ENCODE data around the gene SPARCL1. TPM values are rescaled to one million over a fixed set of nuclear protein-coding genes. Genes with fewer than 3 reads are reported as not detected.
"Not testable (repeated sequence)": the region's sequence is repeated elsewhere in the genome, so short reads cannot be mapped to it uniquely, and the experiment has no call there.

The SPARCL1 gene
- total RNA-seq, 1 donor, result not detected

- Histone ChIP-seq H3K4me3 (ENCODE audit: low read length) (no peak overlapping the region), H3K9me3 (ENCODE audit: low read depth, low read length) (no peaks in the 10 kb centered on the region), H3K4me1 (ENCODE audit: insufficient read depth, low read length) (no peaks in the 10 kb centered on the region), H3K27me3 (ENCODE audit: insufficient read depth, low read length) (no peaks in the 10 kb centered on the region)
Measured at GRCh38 chr4:87461281-87461700, 67.9 kb downstream of the SPARCL1 start.

- Histone ChIP-seq H3K9me3 (ENCODE audit: low read depth, low read length) (no peaks in the 10 kb centered on the region), H3K27me3 (ENCODE audit: insufficient read depth, low read length) (no peaks in the 10 kb centered on the region), H3K4me3 (ENCODE audit: low read length) (no peak overlapping the region), H3K4me1 (ENCODE audit: insufficient read depth, low read length) (no peaks in the 10 kb centered on the region)
Measured at GRCh38 chr4:87458913-87459312, 70.3 kb downstream of the SPARCL1 start.

- H3K4me1 ChIP-seq (ENCODE audit: insufficient read depth, low read length), result no peaks in the 10 kb centered on the region
- H3K4me3 ChIP-seq (ENCODE audit: low read length), result no peak overlapping the region
- H3K9me3 ChIP-seq (ENCODE audit: low read depth, low read length), result no peaks in the 10 kb centered on the region
- H3K27me3 ChIP-seq (ENCODE audit: insufficient read depth, low read length), result no peaks in the 10 kb centered on the region
Measured at GRCh38 chr4:87451537-87451936, 77.6 kb downstream of the SPARCL1 start.

- H3K27me3 ChIP-seq (ENCODE audit: insufficient read depth, low read length); H3K4me1 ChIP-seq (ENCODE audit: insufficient read depth, low read length); H3K4me3 ChIP-seq (ENCODE audit: low read length); H3K9me3 ChIP-seq (ENCODE audit: low read depth, low read length): not testable (repeated sequence)
Measured at GRCh38 chr4:87446375-87446774, 82.8 kb downstream of the SPARCL1 start.

- Histone ChIP-seq H3K4me1 (ENCODE audit: insufficient read depth, low read length) (no peaks in the 10 kb centered on the region), H3K4me3 (ENCODE audit: low read length) (no peak overlapping the region), H3K9me3 (ENCODE audit: low read depth, low read length) (no peaks in the 10 kb centered on the region), H3K27me3 (ENCODE audit: insufficient read depth, low read length) (no peaks in the 10 kb centered on the region)
Measured at GRCh38 chr4:87445964-87446363, 83.2 kb downstream of the SPARCL1 start.

- no peaks in the 10 kb centered on the region for H3K9me3 ChIP-seq (ENCODE audit: low read depth, low read length)
Measured at GRCh38 chr4:87444741-87445140, 84.4 kb downstream of the SPARCL1 start.

GRCh38 chr4:87442889-87443288 is 86.3 kb downstream of the SPARCL1 start:
- Histone ChIP-seq H3K4me3 (ENCODE audit: low read length) (no peak overlapping the region), H3K4me1 (ENCODE audit: insufficient read depth, low read length) (no peaks in the 10 kb centered on the region), H3K9me3 (ENCODE audit: low read depth, low read length) (no peaks in the 10 kb centered on the region), H3K27me3 (ENCODE audit: insufficient read depth, low read length) (no peaks in the 10 kb centered on the region)

More at GRCh38 chr4:87444741-87445140, 84.4 kb downstream of the SPARCL1 start:
- no peaks in the 10 kb centered on the region for H3K4me1 ChIP-seq (ENCODE audit: insufficient read depth, low read length)
- no peaks in the 10 kb centered on the region for H3K27me3 ChIP-seq (ENCODE audit: insufficient read depth, low read length)
- H3K4me3 ChIP-seq (ENCODE audit: low read length), result no peak overlapping the region

- Histone ChIP-seq H3K27me3 (ENCODE audit: insufficient read depth, low read length) (no peaks in the 10 kb centered on the region), H3K4me1 (ENCODE audit: insufficient read depth, low read length) (no peaks in the 10 kb centered on the region), H3K9me3 (ENCODE audit: low read depth, low read length) (no peaks in the 10 kb centered on the region), H3K4me3 (ENCODE audit: low read length) (no peak overlapping the region)
Measured at GRCh38 chr4:87433342-87433741, 95.8 kb downstream of the SPARCL1 start.

- Histone ChIP-seq H3K9me3 (ENCODE audit: low read depth, low read length) (no peaks in the 10 kb centered on the region), H3K27me3 (ENCODE audit: insufficient read depth, low read length) (no peaks in the 10 kb centered on the region), H3K4me3 (ENCODE audit: low read length) (no peak overlapping the region), H3K4me1 (ENCODE audit: insufficient read depth, low read length) (no peaks in the 10 kb centered on the region)
Measured at GRCh38 chr4:87430038-87430437, 99.1 kb downstream of the SPARCL1 start.

- Histone ChIP-seq H3K4me3 (ENCODE audit: low read length) (no peak overlapping the region), H3K27me3 (ENCODE audit: insufficient read depth, low read length) (no peaks in the 10 kb centered on the region), H3K9me3 (ENCODE audit: low read depth, low read length) (no peaks in the 10 kb centered on the region), H3K4me1 (ENCODE audit: insufficient read depth, low read length) (peaks cover 2% of the 10 kb centered on the region)
Measured at GRCh38 chr4:87428979-87429378, 100.2 kb downstream of the SPARCL1 start.

- no peak overlapping the region for H3K4me3 ChIP-seq (ENCODE audit: low read length)
- peaks cover 10% of the 10 kb centered on the region for H3K4me1 ChIP-seq (ENCODE audit: insufficient read depth, low read length)
- no peaks in the 10 kb centered on the region for H3K9me3 ChIP-seq (ENCODE audit: low read depth, low read length)
- H3K27me3 ChIP-seq (ENCODE audit: insufficient read depth, low read length), result no peaks in the 10 kb centered on the region
Measured at GRCh38 chr4:87427518-87427868, 101.7 kb downstream of the SPARCL1 start.

- H3K27me3 ChIP-seq (ENCODE audit: insufficient read depth, low read length), result no peaks in the 10 kb centered on the region
- H3K9me3 ChIP-seq (ENCODE audit: low read depth, low read length), result no peaks in the 10 kb centered on the region
- H3K4me3 ChIP-seq (ENCODE audit: low read length), result no peak overlapping the region
- peaks cover 11% of the 10 kb centered on the region for H3K4me1 ChIP-seq (ENCODE audit: insufficient read depth, low read length)
Measured at GRCh38 chr4:87426865-87427517, 102.2 kb downstream of the SPARCL1 start.

GRCh38 chr4:87425711-87426110 is 103.5 kb downstream of the SPARCL1 start:
- peaks cover 19% of the 10 kb centered on the region for H3K4me1 ChIP-seq (ENCODE audit: insufficient read depth, low read length)
- no peak overlapping the region for H3K4me3 ChIP-seq (ENCODE audit: low read length)
- no peaks in the 10 kb centered on the region for H3K27me3 ChIP-seq (ENCODE audit: insufficient read depth, low read length)
- no peaks in the 10 kb centered on the region for H3K9me3 ChIP-seq (ENCODE audit: low read depth, low read length)

GRCh38 chr4:87424099-87424543 is 105.1 kb downstream of the SPARCL1 start:
- peaks cover 19% of the 10 kb centered on the region for H3K4me1 ChIP-seq (ENCODE audit: insufficient read depth, low read length)
- not testable (repeated sequence) for H3K4me3 ChIP-seq (ENCODE audit: low read length); H3K9me3 ChIP-seq (ENCODE audit: low read depth, low read length); H3K27me3 ChIP-seq (ENCODE audit: insufficient read depth, low read length)
